ENCODE results near the gene ZNF462. TPM values are rescaled to one million over a fixed set of nuclear protein-coding genes. Genes with fewer than 3 reads are reported as not detected.
"Not testable (repeated sequence)": the region's sequence is repeated elsewhere in the genome, so short reads cannot be mapped to it uniquely, and the experiment has no call there.

The ZNF462 gene
- polyA plus RNA-seq, 2 of the 4 experiments (the other 2 are of a cell fraction): 2.4 to 3.9 TPM

GRCh38 chr9:106989904-106990303, 126.9 kb downstream of the ZNF462 start:
- DNase-seq (ENCODE audit: low read depth in 1 of 2, low spot score in 1 of 2); H3K9me3 ChIP-seq; H3K4me1 ChIP-seq; ATAC-seq; FAIRE-seq; H3K4me3 ChIP-seq; POLR2A ChIA-PET; H3K27ac ChIP-seq; CTCF ChIA-PET; H3K4me2 ChIP-seq: not testable (repeated sequence)
- 83% methylated on average over 2 of the region's 2 CpGs for WGBS (ENCODE audit: missing lambda C conversion rate)

GRCh38 chr9:106992186-106992585, 129.2 kb downstream of the ZNF462 start:
- Histone ChIP-seq H3K27ac (no peak overlapping the region), H3K9me3 (no peaks in the 10 kb centered on the region), H3K4me1 (no peaks in the 10 kb centered on the region), H3K4me3 (no peak overlapping the region), H3K4me2 (no peak overlapping the region)
- DNase-seq (ENCODE audit: low read depth in 1 of 2, low spot score in 1 of 2): no peak
- ATAC-seq: no peak
- WGBS (ENCODE audit: missing lambda C conversion rate): 91% methylated on average over 5 of the region's 5 CpGs
- TF ChIP-seq MAFK (IDR thresholded peaks at IDR 0.05; ENCODE audit: partially characterized antibody): no peak
- TF ChIP-seq POLR2AphosphoS2 (conservative IDR thresholded peaks at IDR 0.05; ENCODE audit: low read length): no peak
- no peak for TF ChIP-seq ELK1 (IDR thresholded peaks at IDR 0.05; ENCODE audit: low read depth, low read length)
- no peak for TF ChIP-seq TP53 (CRISPR knock-in tag; IDR thresholded peaks at IDR 0.05)
- no peak for TF ChIP-seq FOXS1 (CRISPR knock-in tag; IDR thresholded peaks at IDR 0.05)
- TF ChIP-seq SREBF2 (IDR thresholded peaks at IDR 0.05): no peak
- TF ChIP-seq HDAC2 (IDR thresholded peaks at IDR 0.05): no peak
- no peak for TF ChIP-seq HOXB5 (CRISPR knock-in tag; IDR thresholded peaks at IDR 0.05)
- TF ChIP-seq NR3C1 (IDR thresholded peaks at IDR 0.05): no peak
- TF ChIP-seq REST (IDR thresholded peaks at IDR 0.05): no peak
- no peak for TF ChIP-seq CHD2 (IDR thresholded peaks at IDR 0.05; ENCODE audit: low read length, partially characterized antibody)
- TF ChIP-seq PBX3 (IDR thresholded peaks at IDR 0.05): no peak
- no peak for TF ChIP-seq NPAS2 (CRISPR knock-in tag; IDR thresholded peaks at IDR 0.05; ENCODE audit: borderline replicate concordance)
- no peak for TF ChIP-seq EHF (CRISPR knock-in tag; IDR thresholded peaks at IDR 0.05)
- no peak for TF ChIP-seq ZNF302 (CRISPR knock-in tag; IDR thresholded peaks at IDR 0.05)
- TF ChIP-seq CTCF (IDR thresholded peaks at IDR 0.05): no peak
- no peak for TF ChIP-seq FOSB (CRISPR knock-in tag; IDR thresholded peaks at IDR 0.05)
- no peak for TF ChIP-seq JUN (IDR thresholded peaks at IDR 0.05)
- no peak for TF ChIP-seq FOSL2 (IDR thresholded peaks at IDR 0.05)
- no peak for TF ChIP-seq FOSL2 (CRISPR knock-in tag; IDR thresholded peaks at IDR 0.05)
- TF ChIP-seq RCOR1 (IDR thresholded peaks at IDR 0.05; ENCODE audit: low read depth, low read length): no peak
- FAIRE-seq: no peak
- POLR2A ChIA-PET: no interaction called here
- CTCF ChIA-PET: interaction anchor here (0.6 to 0.9 kb wide), 2 partner anchors 52 to 327 kb away, joined by 3 to 4 read pairs; no protein-coding TSS in a partner anchor
